Measurements from ENCODE around the gene SCN1B.

SCN1B gene

GRCh38 chr19:35056513-35057063 is 26.3 kb downstream of the SCN1B start:
- no peak for DNase-seq

- no peak for DNase-seq
These were observed 28.1 kb downstream of the SCN1B start for GRCh38 chr19:35058370-35058769.

- DNase-seq: no peak
These were observed 28.9 kb downstream of the SCN1B start for GRCh38 chr19:35059006-35059798.

- no peak for DNase-seq
These were observed 29.5 kb downstream of the SCN1B start for GRCh38 chr19:35059799-35060091.

- no peak for DNase-seq
These were observed 30.0 kb downstream of the SCN1B start for GRCh38 chr19:35060160-35060855.

GRCh38 chr19:35061583-35062373 is 31.5 kb downstream of the SCN1B start:
- DNase-seq: no peak

- DNase-seq: no peak
These were observed 32.7 kb downstream of the SCN1B start for GRCh38 chr19:35062942-35063341.

- no peak for DNase-seq
These were observed 33.9 kb downstream of the SCN1B start for GRCh38 chr19:35063940-35064818.

GRCh38 chr19:35065574-35065973 is 35.3 kb downstream of the SCN1B start:
- no peak for DNase-seq

- DNase-seq: no peak
These were observed 35.9 kb downstream of the SCN1B start for GRCh38 chr19:35066121-35066520.

- peak; percentile 85 for DNase-seq
These were observed 36.7 kb downstream of the SCN1B start for GRCh38 chr19:35066691-35067563.

GRCh38 chr19:35068941-35069634 is 38.8 kb downstream of the SCN1B start:
- DNase-seq: no peak

- no peak for DNase-seq
These were observed 39.4 kb downstream of the SCN1B start for GRCh38 chr19:35069696-35070095.

GRCh38 chr19:35070471-35070870 is 40.2 kb downstream of the SCN1B start:
- DNase-seq: no peak

GRCh38 chr19:35073516-35073915 is 43.2 kb downstream of the SCN1B start:
- DNase-seq: no peak

GRCh38 chr19:35073941-35074340 is 43.7 kb downstream of the SCN1B start:
- DNase-seq: no peak

- DNase-seq: no peak
These were observed 44.3 kb downstream of the SCN1B start for GRCh38 chr19:35074426-35075201.

GRCh38 chr19:35075202-35076025 is 45.1 kb downstream of the SCN1B start:
- no peak for DNase-seq

- DNase-seq: no peak
These were observed 45.7 kb downstream of the SCN1B start for GRCh38 chr19:35076026-35076370.
